ENCODE measurements around the gene CALML3.

Gene CALML3

DNA sequence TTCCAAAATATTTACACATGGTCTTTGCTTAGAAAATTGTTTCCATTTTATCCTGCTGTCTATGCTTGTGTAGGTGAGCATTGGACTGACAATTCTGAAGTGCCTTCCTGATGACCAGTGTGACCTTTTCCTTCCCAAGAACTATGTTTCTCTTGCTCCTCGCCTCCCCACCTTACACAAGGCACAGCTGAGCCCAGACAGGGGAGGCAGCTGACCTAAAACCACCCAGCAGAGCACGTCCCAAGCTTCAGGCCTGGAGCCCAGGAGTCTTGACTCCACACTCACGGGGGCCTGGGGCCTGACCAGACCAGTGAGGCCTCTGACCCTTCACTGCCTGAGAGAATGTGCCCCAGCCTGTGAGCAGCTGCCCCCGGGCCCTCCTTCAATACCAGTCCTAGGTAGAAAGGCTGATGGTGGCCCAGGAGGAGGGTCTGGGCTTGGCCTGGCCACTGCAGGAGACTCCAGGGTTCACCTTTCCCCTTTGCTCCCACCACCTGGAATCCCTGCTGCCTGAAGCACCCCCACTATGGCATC lies 32.4 kb upstream of the CALML3 start:
- no peak for DNase-seq

GRCh38 chr10:5492929-5493576 lies 31.7 kb upstream of the CALML3 start:
- no peak for DNase-seq

DNA sequence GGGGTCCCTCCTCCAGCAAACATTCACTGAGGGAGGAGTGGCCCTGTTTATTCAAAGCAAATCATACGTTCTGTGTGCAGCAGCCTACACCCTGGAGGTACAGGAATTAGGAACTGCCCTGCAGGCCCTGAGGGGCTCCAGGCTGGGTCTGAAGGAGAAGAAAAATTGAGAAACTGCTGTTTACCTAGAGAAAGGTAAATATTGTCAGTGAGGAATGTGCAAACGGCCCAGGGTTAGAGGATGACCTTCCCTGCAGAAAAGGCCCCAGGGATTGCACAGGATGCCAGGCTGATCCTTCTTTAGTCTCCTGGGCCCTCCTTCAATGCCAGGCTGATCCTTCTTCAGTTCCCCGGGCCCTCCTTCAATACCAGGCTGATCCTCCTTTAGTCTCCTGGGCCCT lies 31.1 kb upstream of the CALML3 start:
- no peak for DNase-seq

DNA sequence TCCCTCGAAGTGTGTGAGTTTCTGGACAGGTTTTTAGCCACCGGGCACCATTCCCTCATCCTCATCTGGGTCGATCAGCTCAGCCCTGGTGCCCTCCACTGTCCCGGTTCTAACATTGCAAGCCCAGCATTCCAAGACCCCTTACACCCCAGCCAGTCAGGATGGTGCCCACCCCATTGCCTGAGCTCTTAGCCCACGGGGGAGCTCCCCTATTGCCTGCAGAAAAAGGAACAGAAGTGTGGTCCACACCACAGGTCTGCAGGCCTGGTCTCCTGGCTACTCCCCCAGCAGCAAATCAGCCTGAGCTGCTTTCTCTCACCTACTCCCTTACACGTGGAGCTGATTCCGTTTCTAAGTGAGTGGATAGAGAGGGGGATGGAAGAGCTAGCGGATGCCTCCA lies 30.1 kb upstream of the CALML3 start:
- DNase-seq, result no peak

- DNase-seq, result no peak
Observed at GRCh38 chr10:5496261-5497250, 28.2 kb upstream of the CALML3 start.

GRCh38 chr10:5497289-5497688 lies 27.5 kb upstream of the CALML3 start:
- no peak for DNase-seq

- no peak for DNase-seq
Observed at GRCh38 chr10:5497948-5498730, 26.6 kb upstream of the CALML3 start.

GRCh38 chr10:5498791-5499492 lies 25.8 kb upstream of the CALML3 start:
- DNase-seq, result no peak

- no peak for DNase-seq
Observed at GRCh38 chr10:5499493-5500140, 25.1 kb upstream of the CALML3 start, which contains the start of gene CALML5. CALML5 (minus strand) TSS chr10:5499570; CDS start chr10:5499438, 132 bp downstream.

- no peak for DNase-seq
Observed at GRCh38 chr10:5500162-5500670, 24.5 kb upstream of the CALML3 start.

- DNase-seq, result no peak
Observed at GRCh38 chr10:5500910-5501309, 23.9 kb upstream of the CALML3 start.

- no peak for DNase-seq
Observed at GRCh38 chr10:5502061-5502521, 22.7 kb upstream of the CALML3 start.

GRCh38 chr10:5502571-5503476 lies 21.9 kb upstream of the CALML3 start:
- DNase-seq, result no peak

DNA sequence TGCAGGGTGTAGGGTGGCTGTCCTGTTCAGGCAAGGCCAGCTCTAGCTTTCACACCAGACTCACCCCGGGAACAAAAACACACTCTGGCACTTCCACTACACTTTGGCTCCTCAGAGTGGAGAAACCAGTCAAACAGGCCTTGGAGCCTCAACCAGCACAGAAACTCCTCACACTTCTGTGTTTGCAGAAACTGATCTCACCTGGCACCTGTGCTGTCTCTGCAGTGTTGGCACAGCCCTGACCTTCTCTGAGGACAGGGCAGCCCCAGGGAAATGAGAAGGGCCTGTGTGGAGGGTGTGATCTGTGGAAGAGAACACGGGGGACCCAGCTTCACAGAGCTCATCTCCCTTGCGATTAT lies 21.3 kb upstream of the CALML3 start:
- DNase-seq, result no peak

DNA sequence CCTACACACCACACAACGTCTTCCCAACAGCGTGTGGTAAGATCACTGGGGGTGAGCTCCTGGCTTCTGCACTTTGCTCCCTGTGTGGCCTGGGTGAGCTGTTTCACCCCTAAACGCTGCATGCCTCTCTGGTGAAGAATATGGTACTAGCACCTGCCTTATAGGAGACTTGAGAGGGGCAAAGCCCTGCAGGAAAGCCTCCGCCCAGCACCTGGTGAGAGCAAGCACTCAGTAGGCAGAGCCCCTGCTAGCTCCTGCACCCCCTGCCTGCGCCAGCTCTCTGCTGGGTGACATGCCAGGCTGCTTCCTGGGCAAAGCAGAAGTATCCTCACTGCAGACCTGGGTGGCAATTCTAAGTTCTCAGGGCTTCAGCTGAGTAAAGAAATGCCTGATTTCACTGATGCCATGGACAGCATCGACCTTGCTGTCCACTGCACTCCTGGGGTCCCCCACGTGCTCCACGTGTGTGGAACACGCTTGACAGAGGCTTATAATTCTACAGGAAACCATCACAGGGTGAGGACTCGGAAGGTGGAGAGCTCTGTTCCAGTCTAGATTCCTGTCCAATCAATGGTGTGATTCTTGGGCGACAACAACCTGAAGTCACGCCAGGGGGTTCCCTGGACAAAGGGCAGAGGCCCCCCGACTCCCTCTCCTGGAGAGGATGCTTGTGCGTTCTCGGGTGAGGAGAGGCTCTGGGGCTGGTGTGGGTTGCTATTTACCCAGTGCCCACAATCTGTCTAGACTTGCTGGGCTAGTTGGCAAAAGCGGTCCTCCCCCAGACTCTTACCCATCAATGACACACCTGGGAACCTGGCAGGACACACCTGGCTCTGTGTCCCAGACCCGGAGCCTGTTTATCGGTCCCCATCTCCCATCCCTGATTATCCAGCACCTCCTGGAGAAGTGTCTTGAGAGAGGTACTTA lies 20.4 kb upstream of the CALML3 start:
- DNase-seq, result no peak

GRCh38 chr10:5506246-5506645 lies 18.5 kb upstream of the CALML3 start:
- no peak for DNase-seq

DNA sequence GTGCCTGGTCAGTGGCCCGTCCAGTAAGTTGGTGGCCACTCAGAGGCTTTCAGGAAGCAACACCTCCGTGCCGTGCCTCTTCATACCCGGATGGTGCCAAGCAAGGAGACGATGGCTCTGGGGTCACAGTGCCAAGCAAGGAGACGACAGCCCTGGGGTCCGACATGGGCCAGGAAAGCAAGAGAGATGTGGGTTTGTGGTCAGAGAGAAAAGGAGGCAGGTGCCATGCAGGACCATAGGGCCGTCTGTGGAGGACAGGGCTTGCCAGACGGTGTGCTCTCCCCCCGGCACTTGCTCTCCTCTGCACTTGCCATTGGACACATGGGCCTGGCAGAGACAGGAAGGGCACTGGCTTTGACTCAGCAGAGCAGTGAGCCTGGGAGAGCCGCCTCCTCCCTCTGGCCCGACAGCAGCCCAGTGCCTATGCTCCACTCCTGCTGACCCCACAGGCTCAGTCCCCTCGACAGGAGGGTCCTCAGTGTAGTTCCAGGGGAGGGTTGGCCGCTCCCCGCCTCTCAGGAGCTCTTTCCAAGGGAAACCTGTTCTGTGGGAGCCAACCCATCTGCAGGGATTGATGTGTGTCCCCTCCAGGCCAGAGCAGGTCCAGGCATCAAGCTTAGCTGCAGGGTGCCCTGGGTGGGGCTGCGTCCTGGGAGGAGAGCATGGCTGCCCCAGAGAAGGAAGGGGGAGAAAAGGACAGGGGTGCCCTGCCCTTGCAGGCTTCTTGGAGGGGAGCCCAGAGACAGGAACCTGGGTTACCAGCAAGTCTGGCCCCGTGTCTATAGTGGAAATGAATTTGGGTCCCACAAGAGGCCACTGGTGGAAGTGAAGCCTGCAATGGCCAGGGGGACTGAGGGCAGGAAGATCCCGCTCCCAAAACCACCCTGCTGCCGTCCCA lies 17.8 kb upstream of the CALML3 start:
- no peak for DNase-seq

DNA sequence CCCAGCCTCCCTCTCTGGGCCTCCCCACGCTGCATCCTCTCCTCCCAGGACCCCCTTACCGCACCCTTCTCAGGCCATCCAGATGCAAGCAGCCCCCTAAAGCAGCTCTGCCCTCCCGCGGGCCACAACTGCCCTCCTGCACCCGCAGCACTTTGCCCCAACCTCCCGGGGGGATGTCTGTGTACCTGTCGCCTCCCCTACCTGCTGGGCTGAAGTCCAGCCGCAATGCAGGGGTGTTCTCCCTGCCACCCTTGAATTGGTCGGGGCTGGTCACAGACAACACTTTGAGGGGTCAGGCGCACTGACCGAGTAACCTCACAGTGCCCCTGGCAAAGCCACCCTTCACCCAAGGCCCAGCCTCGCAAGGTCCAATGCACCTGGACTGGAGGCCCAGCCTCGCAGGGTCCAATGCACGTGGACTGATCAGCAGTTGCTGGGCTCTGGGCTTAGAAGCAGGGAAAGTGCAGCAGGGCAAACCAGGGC lies 17.1 kb upstream of the CALML3 start:
- DNase-seq, result no peak
